ENCODE measurements around the gene CETN2. TPM values are rescaled to one million over a fixed set of nuclear protein-coding genes. Genes with fewer than 3 reads are reported as not detected.
A peak's percentile ranks its signal among the peaks of the same experiment; 100 is the strongest.
"Not testable (repeated sequence)": the region's sequence is repeated elsewhere in the genome, so short reads cannot be mapped to it uniquely, and the experiment has no call there.

Gene CETN2
- total RNA-seq, 1 donor from 2014 or later = 36.0 TPM

DNA sequence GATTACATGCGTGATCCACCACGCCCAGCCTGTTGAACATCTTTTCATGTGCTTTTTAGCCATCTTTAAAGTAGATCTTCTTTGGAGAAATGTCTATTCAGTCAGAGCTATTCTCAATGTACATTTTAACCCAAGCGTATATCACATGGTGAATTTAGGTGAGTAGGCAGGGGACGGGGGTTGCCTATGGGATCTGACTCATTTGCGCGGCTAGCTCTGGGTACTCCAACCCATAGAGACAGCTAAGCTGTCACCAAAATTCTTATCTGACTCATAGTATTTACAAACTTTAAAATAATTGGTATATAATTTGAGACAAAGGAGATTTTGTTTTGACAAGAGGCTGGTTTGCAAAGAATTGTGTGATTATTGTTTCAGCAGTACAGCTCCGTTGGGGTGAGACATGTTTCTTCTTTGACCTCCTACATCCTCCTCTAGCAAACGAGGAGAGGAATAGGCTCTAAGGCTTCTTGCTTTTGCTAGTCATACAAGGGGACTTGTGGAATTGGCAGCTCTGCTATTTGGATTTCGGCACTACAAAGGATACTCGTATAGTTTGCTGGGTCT is 12.3 kb upstream of the CETN2 start:
- Histone ChIP-seq H3K4me3 (ENCODE audit: low read depth, low read length) (no peak overlapping the region), H3K36me3 (ENCODE audit: control insufficient read depth, insufficient read depth, low read length) (no peaks in the 10 kb centered on the region), H3K27me3 (ENCODE audit: control insufficient read depth, insufficient read depth, low read length) (no peaks in the 10 kb centered on the region)
- no peak for TF ChIP-seq CTCF (IDR thresholded peaks at IDR 0.05; ENCODE audit: insufficient read depth, low read length, poor library complexity, severe bottlenecking)
- no peak for DNase-seq (ENCODE audit: low read depth)

- H3K36me3 ChIP-seq (ENCODE audit: control insufficient read depth, insufficient read depth, low read length); H3K27me3 ChIP-seq (ENCODE audit: control insufficient read depth, insufficient read depth, low read length); DNase-seq (ENCODE audit: low read depth); H3K4me3 ChIP-seq (ENCODE audit: low read depth, low read length): not testable (repeated sequence)
These were observed 4.9 kb upstream of the CETN2 start for GRCh38 chrX:152835470-152835869.

DNA sequence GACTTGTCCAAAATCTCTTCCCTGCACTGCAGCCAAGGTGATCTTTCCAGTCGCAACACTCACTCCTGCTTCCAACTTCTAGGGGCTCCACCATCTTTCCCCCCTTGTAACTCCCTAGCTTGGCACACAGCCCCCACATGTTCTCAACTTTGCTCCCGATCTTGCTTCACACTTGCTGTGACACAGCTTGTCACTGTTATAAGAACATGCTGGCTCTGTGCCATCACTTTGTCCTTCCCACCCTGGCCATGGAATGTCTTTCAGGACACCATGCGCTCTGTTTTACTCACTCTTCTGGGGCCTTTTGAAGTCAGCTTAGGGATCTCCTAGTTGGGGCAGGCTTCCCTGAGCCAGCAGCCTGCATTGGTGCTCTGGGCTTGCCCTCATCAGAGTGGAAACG is 2.8 kb upstream of the CETN2 start:
- no peak for TF ChIP-seq CTCF (IDR thresholded peaks at IDR 0.05; ENCODE audit: insufficient read depth, low read length, poor library complexity, severe bottlenecking)
- Histone ChIP-seq H3K36me3 (ENCODE audit: control insufficient read depth, insufficient read depth, low read length) (no peaks in the 10 kb centered on the region), H3K27me3 (ENCODE audit: control insufficient read depth, insufficient read depth, low read length) (no peaks in the 10 kb centered on the region), H3K4me3 (ENCODE audit: low read depth, low read length) (no peak overlapping the region)
- DNase-seq (ENCODE audit: low read depth) = no peak

GRCh38 chrX:152832520-152832919 is 2.0 kb upstream of the CETN2 start:
- TF ChIP-seq CTCF (IDR thresholded peaks at IDR 0.05; ENCODE audit: insufficient read depth, low read length, poor library complexity, severe bottlenecking) = no peak
- DNase-seq (ENCODE audit: low read depth) = no peak
- Histone ChIP-seq H3K27me3 (ENCODE audit: control insufficient read depth, insufficient read depth, low read length) (no peaks in the 10 kb centered on the region), H3K4me3 (ENCODE audit: low read depth, low read length) (no peak overlapping the region), H3K36me3 (ENCODE audit: control insufficient read depth, insufficient read depth, low read length) (no peaks in the 10 kb centered on the region)

DNA sequence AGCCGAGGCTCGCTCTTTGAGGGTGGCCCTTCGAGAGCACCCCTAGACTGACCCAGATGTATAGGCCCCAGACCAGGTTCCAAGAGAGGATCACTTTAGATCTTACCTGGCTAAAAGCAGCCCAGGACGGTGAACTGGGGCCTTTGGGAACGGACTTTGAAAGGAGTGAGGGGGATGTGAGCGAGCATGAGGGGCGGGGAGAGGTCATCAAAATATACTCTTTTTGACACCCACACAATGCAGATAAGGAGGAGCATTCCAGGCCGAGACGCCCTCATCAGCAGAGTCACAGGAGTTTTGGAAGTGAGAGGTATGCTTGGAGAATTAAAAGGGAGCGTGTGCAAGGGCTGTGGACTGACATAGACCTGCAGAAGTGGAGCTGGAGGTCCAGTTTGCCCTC is 834 bp upstream of the CETN2 start:
- TF ChIP-seq CTCF (IDR thresholded peaks at IDR 0.05; ENCODE audit: insufficient read depth, low read length, poor library complexity, severe bottlenecking) = no peak
- no peaks in the 10 kb centered on the region for H3K27me3 ChIP-seq (ENCODE audit: control insufficient read depth, insufficient read depth, low read length)
- DNase-seq (ENCODE audit: low read depth) = no peak
- no peaks in the 10 kb centered on the region for H3K36me3 ChIP-seq (ENCODE audit: control insufficient read depth, insufficient read depth, low read length)
- peak overlapping the region; percentile 50 for H3K4me3 ChIP-seq (ENCODE audit: low read depth, low read length)

- H3K36me3 ChIP-seq (ENCODE audit: control insufficient read depth, insufficient read depth, low read length) = no peaks in the 10 kb centered on the region
- no peak for DNase-seq (ENCODE audit: low read depth)
- H3K4me3 ChIP-seq (ENCODE audit: low read depth, low read length) = no peak overlapping the region
- no peak for TF ChIP-seq CTCF (IDR thresholded peaks at IDR 0.05; ENCODE audit: insufficient read depth, low read length, poor library complexity, severe bottlenecking)
- H3K27me3 ChIP-seq (ENCODE audit: control insufficient read depth, insufficient read depth, low read length) = no peaks in the 10 kb centered on the region
These were observed 5.6 kb downstream of the CETN2 start for GRCh38 chrX:152824841-152825374.

All from kidney epithelial cell (primary cell).